Measurements from ENCODE around the gene STIP1. TPM values are rescaled to one million over a fixed set of nuclear protein-coding genes. Genes with fewer than 3 reads are reported as not detected.
"Not testable (repeated sequence)": the region's sequence is repeated elsewhere in the genome, so short reads cannot be mapped to it uniquely, and the experiment has no call there.

STIP1 gene
- total RNA-seq, 1 donor from 2014 or later: 69.9 TPM

- Histone ChIP-seq H3K27me3 (ENCODE audit: control insufficient read depth in 3 of 3, insufficient read depth in 3 of 3, low read length in 3 of 3) (no peaks in the 10 kb centered on the region), H3K9me3 (ENCODE audit: control insufficient read depth in 3 of 3, low read length in 3 of 3) (no peaks in the 10 kb centered on the region), H3K27ac (ENCODE audit: low read depth, low read length) (peak overlapping the region; percentile 100), H3K9ac (ENCODE audit: low read depth in 1 of 3, low read length in 3 of 3) (peak overlapping the region; percentile 78 to 88 (median 88)), H3K4me1 (ENCODE audit: control insufficient read depth in 3 of 3, insufficient read depth in 3 of 3, low read length in 3 of 3) (peaks cover 43 to 53% (median 50%) of the 10 kb centered on the region in 3 donors), H3K4me3 (ENCODE audit: low read length in 3 of 3) (peak overlapping the region; percentile 72 to 80 (median 76)), H3K36me3 (ENCODE audit: control insufficient read depth in 3 of 3, insufficient read depth in 3 of 3, low read length in 3 of 3) (peaks cover 16 to 31% (median 26%) of the 10 kb centered on the region in 3 donors)
Observed at GRCh38 chr11:64241491-64242374, 55.8 kb downstream of the STIP1 start.

- Histone ChIP-seq H3K9ac (ENCODE audit: low read depth in 1 of 3, low read length in 3 of 3) (peak overlapping the region in 1 of 3 donors; percentile 70), H3K27ac (ENCODE audit: low read depth, low read length) (peak overlapping the region; percentile 93), H3K27me3 (ENCODE audit: control insufficient read depth in 3 of 3, insufficient read depth in 3 of 3, low read length in 3 of 3) (no peaks in the 10 kb centered on the region), H3K4me3 (ENCODE audit: low read length in 3 of 3) (no peak overlapping the region), H3K9me3 (ENCODE audit: control insufficient read depth in 3 of 3, low read length in 3 of 3) (no peaks in the 10 kb centered on the region), H3K4me1 (ENCODE audit: control insufficient read depth in 3 of 3, insufficient read depth in 3 of 3, low read length in 3 of 3) (peaks cover 53 to 67% (median 60%) of the 10 kb centered on the region in 3 donors), H3K36me3 (ENCODE audit: control insufficient read depth in 3 of 3, insufficient read depth in 3 of 3, low read length in 3 of 3) (peaks cover 11 to 17% (median 16%) of the 10 kb centered on the region in 3 donors)
Observed at GRCh38 chr11:64243236-64243854, 57.4 kb downstream of the STIP1 start.

- Histone ChIP-seq H3K9ac (ENCODE audit: low read depth in 1 of 3, low read length in 3 of 3) (peak overlapping the region in 2 of 3 donors; percentile 23 to 70), H3K36me3 (ENCODE audit: control insufficient read depth in 3 of 3, insufficient read depth in 3 of 3, low read length in 3 of 3) (peaks cover 4 to 12% (median 9%) of the 10 kb centered on the region in 3 donors), H3K9me3 (ENCODE audit: control insufficient read depth in 3 of 3, low read length in 3 of 3) (no peaks in the 10 kb centered on the region), H3K4me3 (ENCODE audit: low read length in 3 of 3) (no peak overlapping the region), H3K4me1 (ENCODE audit: control insufficient read depth in 3 of 3, insufficient read depth in 3 of 3, low read length in 3 of 3) (peaks cover 53 to 67% (median 60%) of the 10 kb centered on the region in 3 donors), H3K27me3 (ENCODE audit: control insufficient read depth in 3 of 3, insufficient read depth in 3 of 3, low read length in 3 of 3) (no peaks in the 10 kb centered on the region), H3K27ac (ENCODE audit: low read depth, low read length) (peak overlapping the region; percentile 93)
Observed at GRCh38 chr11:64244107-64244506, 58.1 kb downstream of the STIP1 start.

GRCh38 chr11:64244966-64245365 lies 59.0 kb downstream of the STIP1 start:
- H3K27me3 ChIP-seq (ENCODE audit: control insufficient read depth in 3 of 3, insufficient read depth in 3 of 3, low read length in 3 of 3): no peaks in the 10 kb centered on the region
- H3K36me3 ChIP-seq (ENCODE audit: control insufficient read depth in 3 of 3, insufficient read depth in 3 of 3, low read length in 3 of 3): peaks cover 4 to 12% (median 6%) of the 10 kb centered on the region in 3 donors
- peak overlapping the region; percentile 87 to 97 (median 95) for H3K9ac ChIP-seq (ENCODE audit: low read depth in 1 of 3, low read length in 3 of 3)
- peak overlapping the region; percentile 93 for H3K27ac ChIP-seq (ENCODE audit: low read depth, low read length)
- no peaks in the 10 kb centered on the region for H3K9me3 ChIP-seq (ENCODE audit: control insufficient read depth in 3 of 3, low read length in 3 of 3)
- H3K4me1 ChIP-seq (ENCODE audit: control insufficient read depth in 3 of 3, insufficient read depth in 3 of 3, low read length in 3 of 3): peaks cover 50 to 65% (median 56%) of the 10 kb centered on the region in 3 donors
- peak overlapping the region; percentile 88 to 96 (median 95) for H3K4me3 ChIP-seq (ENCODE audit: low read length in 3 of 3)

GRCh38 chr11:64245401-64245796 lies 59.4 kb downstream of the STIP1 start:
- peaks cover 45 to 62% (median 52%) of the 10 kb centered on the region in 3 donors for H3K4me1 ChIP-seq (ENCODE audit: control insufficient read depth in 3 of 3, insufficient read depth in 3 of 3, low read length in 3 of 3)
- no peaks in the 10 kb centered on the region for H3K9me3 ChIP-seq (ENCODE audit: control insufficient read depth in 3 of 3, low read length in 3 of 3)

GRCh38 chr11:64245797-64246620 lies 60.0 kb downstream of the STIP1 start:
- H3K4me1 ChIP-seq (ENCODE audit: control insufficient read depth in 3 of 3, insufficient read depth in 3 of 3, low read length in 3 of 3): peaks cover 48 to 65% (median 56%) of the 10 kb centered on the region in 3 donors

More at GRCh38 chr11:64245401-64245796, 59.4 kb downstream of the STIP1 start:
- Histone ChIP-seq H3K4me3 (ENCODE audit: low read length in 3 of 3) (peak overlapping the region; percentile 88 to 96 (median 95)), H3K27ac (ENCODE audit: low read depth, low read length) (peak overlapping the region; percentile 93), H3K9ac (ENCODE audit: low read depth in 1 of 3, low read length in 3 of 3) (peak overlapping the region; percentile 87 to 97 (median 95)), H3K36me3 (ENCODE audit: control insufficient read depth in 3 of 3, insufficient read depth in 3 of 3, low read length in 3 of 3) (peaks cover 4 to 12% (median 6%) of the 10 kb centered on the region in 3 donors), H3K27me3 (ENCODE audit: control insufficient read depth in 3 of 3, insufficient read depth in 3 of 3, low read length in 3 of 3) (no peaks in the 10 kb centered on the region)

GRCh38 chr11:64246621-64246870 lies 60.6 kb downstream of the STIP1 start:
- Histone ChIP-seq H3K4me3 (ENCODE audit: low read length in 3 of 3) (peak overlapping the region in 1 of 3 donors; percentile 90), H3K36me3 (ENCODE audit: control insufficient read depth in 3 of 3, insufficient read depth in 3 of 3, low read length in 3 of 3) (peaks cover 4 to 12% (median 6%) of the 10 kb centered on the region in 3 donors), H3K4me1 (ENCODE audit: control insufficient read depth in 3 of 3, insufficient read depth in 3 of 3, low read length in 3 of 3) (peaks cover 50 to 66% (median 58%) of the 10 kb centered on the region in 3 donors), H3K9ac (ENCODE audit: low read depth in 1 of 3, low read length in 3 of 3) (peak overlapping the region in 1 of 3 donors; percentile 97)
- not testable (repeated sequence) for H3K27ac ChIP-seq (ENCODE audit: low read depth, low read length); H3K9me3 ChIP-seq (ENCODE audit: control insufficient read depth in 3 of 3, low read length in 3 of 3); H3K27me3 ChIP-seq (ENCODE audit: control insufficient read depth in 3 of 3, insufficient read depth in 3 of 3, low read length in 3 of 3)

More at GRCh38 chr11:64245797-64246620, 60.0 kb downstream of the STIP1 start:
- H3K9me3 ChIP-seq (ENCODE audit: control insufficient read depth in 3 of 3, low read length in 3 of 3): no peaks in the 10 kb centered on the region
- H3K4me3 ChIP-seq (ENCODE audit: low read length in 3 of 3): peak overlapping the region; percentile 88 to 96 (median 95)
- H3K27ac ChIP-seq (ENCODE audit: low read depth, low read length): peak overlapping the region; percentile 93
- peak overlapping the region; percentile 87 to 97 (median 95) for H3K9ac ChIP-seq (ENCODE audit: low read depth in 1 of 3, low read length in 3 of 3)
- no peaks in the 10 kb centered on the region for H3K27me3 ChIP-seq (ENCODE audit: control insufficient read depth in 3 of 3, insufficient read depth in 3 of 3, low read length in 3 of 3)
- peaks cover 4 to 12% (median 6%) of the 10 kb centered on the region in 3 donors for H3K36me3 ChIP-seq (ENCODE audit: control insufficient read depth in 3 of 3, insufficient read depth in 3 of 3, low read length in 3 of 3)

GRCh38 chr11:64246871-64247728 lies 61.1 kb downstream of the STIP1 start, which contains the start of gene PPP1R14B:
Gene PPP1R14B, minus strand, starts transcription at chr11:64246943. Its CDS starts 270 bp downstream, at chr11:64246673.
- peaks cover 54 to 69% (median 60%) of the 10 kb centered on the region in 3 donors for H3K4me1 ChIP-seq (ENCODE audit: control insufficient read depth in 3 of 3, insufficient read depth in 3 of 3, low read length in 3 of 3)
- H3K27me3 ChIP-seq (ENCODE audit: control insufficient read depth in 3 of 3, insufficient read depth in 3 of 3, low read length in 3 of 3): no peaks in the 10 kb centered on the region
- peak within 1 kb of the TSS; percentile 93 for H3K27ac ChIP-seq (ENCODE audit: low read depth, low read length)
- H3K4me3 ChIP-seq (ENCODE audit: low read length in 3 of 3): peak within 1 kb of the TSS; percentile 95 to 97 (median 95)
- H3K9me3 ChIP-seq (ENCODE audit: control insufficient read depth in 3 of 3, low read length in 3 of 3): no peaks in the 10 kb centered on the region
- peak within 1 kb of the TSS; percentile 92 to 97 (median 95) for H3K9ac ChIP-seq (ENCODE audit: low read depth in 1 of 3, low read length in 3 of 3)
- H3K36me3 ChIP-seq (ENCODE audit: control insufficient read depth in 3 of 3, insufficient read depth in 3 of 3, low read length in 3 of 3): peaks cover 4 to 12% (median 6%) of the 10 kb centered on the region in 3 donors

Data from skeletal muscle tissue (tissue), 4 donors.